ENCODE results near the gene DSTN. TPM values are rescaled to one million over a fixed set of nuclear protein-coding genes. Genes with fewer than 3 reads are reported as not detected.

Gene DSTN
- total and polyA plus RNA-seq, 2 of the 4 experiments (the other 2 are of a cell fraction): 221 to 269 TPM

DNA sequence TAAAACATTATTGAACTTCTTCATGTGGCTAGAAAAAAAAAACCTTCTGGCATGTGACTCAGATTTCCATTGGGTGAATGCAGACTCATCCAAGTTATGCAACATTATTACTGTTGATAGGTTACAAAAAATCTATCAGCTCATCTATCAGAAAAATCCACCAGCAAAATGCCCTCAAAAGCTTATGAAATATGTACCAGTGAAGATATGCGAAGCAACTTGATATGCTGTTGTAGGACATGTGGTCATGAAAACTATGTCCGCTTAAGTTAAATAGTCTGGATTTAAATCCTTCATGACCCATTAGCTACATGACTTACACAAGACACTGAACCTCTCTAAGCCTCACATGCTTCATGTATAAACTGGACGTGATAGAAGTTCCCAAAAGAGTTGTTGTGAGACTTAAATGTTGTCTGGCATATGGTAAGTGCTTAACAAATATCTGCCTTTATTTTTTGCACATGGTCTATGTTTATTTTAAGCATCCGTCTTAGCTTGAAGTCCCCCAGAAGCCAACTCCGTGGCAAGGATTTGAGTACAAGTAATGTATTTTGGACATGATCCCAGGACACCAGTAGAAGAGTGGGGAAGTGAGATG lies 26.2 kb upstream of the DSTN start (continued):
- no peak for TF ChIP-seq MAZ (IDR thresholded peaks at IDR 0.05; ENCODE audit: borderline replicate concordance, low read depth, low read length)
- peak; percentile 57; the same call in 1 of the 2 replicates for TF ChIP-seq BHLHE40 (IDR thresholded peaks at IDR 0.05; ENCODE audit: low read depth, low read length)
- TF ChIP-seq POLR2A (IDR thresholded peaks at IDR 0.05; ENCODE audit: low read depth, low read length): no peak

DNA sequence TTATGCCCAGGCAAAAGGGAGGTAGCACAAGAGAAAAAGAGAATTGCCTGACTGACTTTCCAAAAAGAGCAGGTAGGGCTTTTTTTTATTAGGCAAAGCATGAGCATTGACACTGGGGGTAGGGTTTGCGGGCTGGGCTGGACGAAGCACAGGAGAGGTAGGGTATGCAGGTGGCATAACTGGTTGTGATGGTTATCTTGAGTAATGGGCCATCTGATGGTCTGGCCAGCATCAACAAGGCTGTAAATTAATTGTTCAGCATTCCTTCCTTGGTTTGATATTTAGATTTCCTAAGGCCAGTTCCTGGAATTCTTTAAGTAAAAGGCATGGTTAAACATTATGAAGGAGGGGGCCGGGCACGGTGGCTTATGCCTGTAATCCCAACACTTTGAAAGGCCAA lies 24.7 kb upstream of the DSTN start:
- Histone ChIP-seq H2BK5ac (ENCODE audit: low read depth, low read length, poor library complexity, severe bottlenecking) (no peak overlapping the region), H3K4me2 (ENCODE audit: low read depth, low read length) (no peak overlapping the region), H3K9me3 (ENCODE audit: control insufficient read depth, insufficient read depth, low read length) (no peaks in the 10 kb centered on the region), H4K20me1 (ENCODE audit: insufficient read depth, low read length) (peaks cover 7% of the 10 kb centered on the region; the same call in 1 of the 2 replicates), H3K56ac (ENCODE audit: extremely low read depth, insufficient read depth, low read length) (no peak overlapping the region), H2AFZ (replicated peaks; ENCODE audit: low read length, poor library complexity) (no peak overlapping the region), H3K4me3 (ENCODE audit: insufficient read depth, low read depth, low read length) (no peak overlapping the region), H4K91ac (ENCODE audit: insufficient read depth, low read depth, low read length) (no peak overlapping the region), H2BK15ac (ENCODE audit: low read depth, low read length) (no peak overlapping the region), H2AK9ac (replicated peaks; ENCODE audit: low read depth, low read length, poor library complexity) (no peak overlapping the region), H3K18ac (ENCODE audit: low read depth, low read length) (no peak overlapping the region; the same call in 1 of the 2 replicates), H4K8ac (ENCODE audit: low read depth in 2 of 2, low read length in 2 of 2) (no peak overlapping the region), H3K4me1 (ENCODE audit: control insufficient read depth, insufficient read depth, low read length) (peaks cover 7% of the 10 kb centered on the region), H3K14ac (replicated peaks; ENCODE audit: low read depth, low read length) (no peak overlapping the region), H3K4ac (ENCODE audit: low read depth, low read length) (no peak overlapping the region), H3K79me1 (ENCODE audit: low read depth in 1 of 2, low read length in 2 of 2) (0 out of 4 replicates have a peak, but pooled peaks cover 0 to 5% of the 10 kb centered on the region in 2 experiments), H3K23ac (ENCODE audit: low read depth, low read length) (no peak overlapping the region), H3K27me3 (ENCODE audit: control insufficient read depth, insufficient read depth, low read length) (peaks cover 4% of the 10 kb centered on the region), H2BK120ac (ENCODE audit: low read depth, low read length) (no peak overlapping the region), H3K36me3 (ENCODE audit: control insufficient read depth, insufficient read depth, low read length) (no peaks in the 10 kb centered on the region), H3K9me1 (ENCODE audit: insufficient read depth, low read length) (peaks cover 10% of the 10 kb centered on the region), H2BK20ac (ENCODE audit: low read depth, low read length) (no peak overlapping the region), H2AK5ac (ENCODE audit: low read depth, low read length) (0 out of 2 replicates have a peak overlapping the region, but pooled peaks have one; percentile 35), H3K9ac (ENCODE audit: low read depth, low read length) (no peak overlapping the region), H4K5ac (ENCODE audit: low read depth, low read length) (no peak overlapping the region), H3K27ac (ENCODE audit: insufficient read depth, low read length) (no peak overlapping the region)
- in situ Hi-C loops (cut with MboI; ENCODE audit: low sequenced_read_pairs) (no loop called here), intact Hi-C loops (cut with micrococcal nuclease) (no loop called here), dilution Hi-C loops (cut with HindIII; ENCODE audit: low sequenced_read_pairs, unreplicated experiment) (no loop called here)
- no peak for ATAC-seq (ENCODE audit: low read depth)
- TF ChIP-seq USF2 (IDR thresholded peaks at IDR 0.05; ENCODE audit: low read depth, low read length) (no peak), MAFK (IDR thresholded peaks at IDR 0.05; ENCODE audit: low read depth, low read length) (no peak), RFX5 (IDR thresholded peaks at IDR 0.05; ENCODE audit: low read depth, low read length) (no peak), NFE2L2 (IDR thresholded peaks at IDR 0.05; ENCODE audit: low read depth, low read length) (no peak), RCOR1 (IDR thresholded peaks at IDR 0.05; ENCODE audit: insufficient replicate concordance, low read length) (no peak), FOS (IDR thresholded peaks at IDR 0.05; ENCODE audit: low read depth, low read length) (no peak), BHLHE40 (IDR thresholded peaks at IDR 0.05; ENCODE audit: low read depth, low read length) (no peak), CHD1 (IDR thresholded peaks at IDR 0.05; ENCODE audit: low read depth, low read length) (no peak), MXI1 (IDR thresholded peaks at IDR 0.05; ENCODE audit: borderline replicate concordance, low read depth, low read length) (no peak), RAD21 (IDR thresholded peaks at IDR 0.05; ENCODE audit: low read length) (no peak)
- TF ChIP-seq, protein P1, sequence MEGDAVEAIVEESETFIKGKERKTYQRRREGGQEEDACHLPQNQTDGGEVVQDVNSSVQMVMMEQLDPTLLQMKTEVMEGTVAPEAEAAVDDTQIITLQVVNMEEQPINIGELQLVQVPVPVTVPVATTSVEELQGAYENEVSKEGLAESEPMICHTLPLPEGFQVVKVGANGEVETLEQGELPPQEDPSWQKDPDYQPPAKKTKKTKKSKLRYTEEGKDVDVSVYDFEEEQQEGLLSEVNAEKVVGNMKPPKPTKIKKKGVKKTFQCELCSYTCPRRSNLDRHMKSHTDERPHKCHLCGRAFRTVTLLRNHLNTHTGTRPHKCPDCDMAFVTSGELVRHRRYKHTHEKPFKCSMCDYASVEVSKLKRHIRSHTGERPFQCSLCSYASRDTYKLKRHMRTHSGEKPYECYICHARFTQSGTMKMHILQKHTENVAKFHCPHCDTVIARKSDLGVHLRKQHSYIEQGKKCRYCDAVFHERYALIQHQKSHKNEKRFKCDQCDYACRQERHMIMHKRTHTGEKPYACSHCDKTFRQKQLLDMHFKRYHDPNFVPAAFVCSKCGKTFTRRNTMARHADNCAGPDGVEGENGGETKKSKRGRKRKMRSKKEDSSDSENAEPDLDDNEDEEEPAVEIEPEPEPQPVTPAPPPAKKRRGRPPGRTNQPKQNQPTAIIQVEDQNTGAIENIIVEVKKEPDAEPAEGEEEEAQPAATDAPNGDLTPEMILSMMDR (conservative IDR thresholded peaks at IDR 0.05; ENCODE audit: low read depth, low read length): no peak
- no TSS peak for BruUV-seq (replicated peaks)
- WGBS, 2 experiments (ENCODE audit: extremely low coverage in 2 of 2, insufficient read length in 1 of 2): no CpG with 5 or more reads among the region's 4 CpGs
- ChIA-PET CTCF (no interaction called here), POLR2A (ENCODE audit: unreplicated experiment) (no interaction called here)
- DNase-seq: no peak
